Endothelial cell of umbilical vein (primary cell): ENCODE data around the gene EIF3I.

Experiments used
- EZH2 ChIP-seq: IDR thresholded peaks from 2 replicates; pipeline ENCODE4 v1.6.1; 2012; ENCODE audit warnings: borderline replicate concordance, low read depth, mild to moderate bottlenecking, moderate library complexity, low read length, inconsistent platforms; ENCODE audit not compliant: severe bottlenecking
- FOS ChIP-seq: IDR thresholded peaks from 2 replicates; pipeline ENCODE4 v1.6.1; 2011; ENCODE audit warnings: mild to moderate bottlenecking, low read length, moderate library complexity, borderline replicate concordance; ENCODE audit not compliant: insufficient read depth
- GATA2 ChIP-seq: IDR thresholded peaks from 2 replicates; pipeline ENCODE4 v1.7.0; 2011; ENCODE audit warnings: low read depth, mild to moderate bottlenecking, moderate library complexity, mixed read lengths, low read length; ENCODE audit not compliant: insufficient read length, insufficient read depth
- JUN ChIP-seq: IDR thresholded peaks from 2 replicates; pipeline ENCODE4 v1.6.1; 2011; ENCODE audit warnings: borderline replicate concordance, low read depth; ENCODE audit not compliant: insufficient read length, insufficient read depth
- POLR2A ChIP-seq: IDR thresholded peaks from 2 replicates; pipeline ENCODE4 v1.6.1; 2012; ENCODE audit warnings: low read depth, mild to moderate bottlenecking, control low read depth, low read length
- POLR2AphosphoS5 ChIP-seq: IDR thresholded peaks from 2 replicates; pipeline ENCODE4 v1.6.1; 2012; ENCODE audit warnings: low read depth, mild to moderate bottlenecking, control low read depth, low read length, moderate library complexity; ENCODE audit not compliant: insufficient read depth
- TF ChIP-seq, protein P1 (sequence below), 2 donors: IDR thresholded peaks; 1 replicate in 1 of 2; 2 replicates in 1 of 2; pipeline ENCODE4 v1.5.1; 2011; ENCODE audit warnings: low read length in 2 of 2, mild to moderate bottlenecking in 2 of 2, moderate library complexity in 2 of 2, control low read depth in 1 of 2, inconsistent platforms in 1 of 2, low read depth in 1 of 2; ENCODE audit not compliant: insufficient read depth in 1 of 2; ENCODE audit errors: extremely low read depth in 1 of 2
- TF ChIP-seq, protein P2 (sequence below): IDR thresholded peaks from 2 replicates; pipeline ENCODE4 v1.6.1; 2011; ENCODE audit not compliant: insufficient read depth, insufficient read length

DNA sequence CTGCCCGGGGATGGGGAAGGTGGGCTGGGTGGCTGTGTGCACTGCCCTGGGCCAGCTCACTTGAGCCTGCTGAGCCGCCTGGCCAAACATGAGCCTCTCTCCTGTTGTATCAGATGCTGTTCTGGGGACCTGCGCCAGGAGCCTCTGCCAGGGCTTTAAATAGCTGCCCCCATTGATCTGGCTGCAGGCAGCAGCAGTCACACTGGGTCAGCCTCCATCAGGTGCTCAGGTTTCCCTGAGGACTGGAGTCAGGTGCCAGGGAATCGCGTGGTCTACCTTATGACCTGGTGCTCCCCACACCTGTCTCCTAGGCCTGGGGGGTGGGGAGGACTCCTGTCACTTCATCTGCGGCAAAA, 22.5 kb upstream of the EIF3I start:
- TF ChIP-seq, protein P1, sequence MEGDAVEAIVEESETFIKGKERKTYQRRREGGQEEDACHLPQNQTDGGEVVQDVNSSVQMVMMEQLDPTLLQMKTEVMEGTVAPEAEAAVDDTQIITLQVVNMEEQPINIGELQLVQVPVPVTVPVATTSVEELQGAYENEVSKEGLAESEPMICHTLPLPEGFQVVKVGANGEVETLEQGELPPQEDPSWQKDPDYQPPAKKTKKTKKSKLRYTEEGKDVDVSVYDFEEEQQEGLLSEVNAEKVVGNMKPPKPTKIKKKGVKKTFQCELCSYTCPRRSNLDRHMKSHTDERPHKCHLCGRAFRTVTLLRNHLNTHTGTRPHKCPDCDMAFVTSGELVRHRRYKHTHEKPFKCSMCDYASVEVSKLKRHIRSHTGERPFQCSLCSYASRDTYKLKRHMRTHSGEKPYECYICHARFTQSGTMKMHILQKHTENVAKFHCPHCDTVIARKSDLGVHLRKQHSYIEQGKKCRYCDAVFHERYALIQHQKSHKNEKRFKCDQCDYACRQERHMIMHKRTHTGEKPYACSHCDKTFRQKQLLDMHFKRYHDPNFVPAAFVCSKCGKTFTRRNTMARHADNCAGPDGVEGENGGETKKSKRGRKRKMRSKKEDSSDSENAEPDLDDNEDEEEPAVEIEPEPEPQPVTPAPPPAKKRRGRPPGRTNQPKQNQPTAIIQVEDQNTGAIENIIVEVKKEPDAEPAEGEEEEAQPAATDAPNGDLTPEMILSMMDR (IDR thresholded peaks at IDR 0.05; ENCODE audit: extremely low read depth in 1 of 2, insufficient read depth in 1 of 2, low read depth in 1 of 2, low read length in 2 of 2), result no peak
- TF ChIP-seq FOS (no peak), POLR2A (no peak), EZH2 (no peak), GATA2 (no peak), POLR2AphosphoS5 (no peak), JUN (no peak)
- TF ChIP-seq, protein P2, sequence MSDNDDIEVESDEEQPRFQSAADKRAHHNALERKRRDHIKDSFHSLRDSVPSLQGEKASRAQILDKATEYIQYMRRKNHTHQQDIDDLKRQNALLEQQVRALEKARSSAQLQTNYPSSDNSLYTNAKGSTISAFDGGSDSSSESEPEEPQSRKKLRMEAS, result no peak
